PC-3 (cell line): ENCODE measurements around the gene FAM177A1.

Experiments used
- EZH2phosphoT487 ChIP-seq: fragments of 300-600 bp; sonication (generic); IDR thresholded peaks from 2 replicates; pipeline ENCODE4 v1.6.1; 2018; ENCODE audit warnings: mild to moderate bottlenecking, antibody characterized with exemption, low read length, borderline replicate concordance
- TF ChIP-seq, protein P1 (sequence below): fragments of 300-600 bp; sonication (generic); conservative IDR thresholded peaks from 2 replicates; pipeline ENCODE4 v1.5.1; 2017; ENCODE audit warnings: antibody characterized with exemption, low read depth, mild to moderate bottlenecking, low read length

DNA sequence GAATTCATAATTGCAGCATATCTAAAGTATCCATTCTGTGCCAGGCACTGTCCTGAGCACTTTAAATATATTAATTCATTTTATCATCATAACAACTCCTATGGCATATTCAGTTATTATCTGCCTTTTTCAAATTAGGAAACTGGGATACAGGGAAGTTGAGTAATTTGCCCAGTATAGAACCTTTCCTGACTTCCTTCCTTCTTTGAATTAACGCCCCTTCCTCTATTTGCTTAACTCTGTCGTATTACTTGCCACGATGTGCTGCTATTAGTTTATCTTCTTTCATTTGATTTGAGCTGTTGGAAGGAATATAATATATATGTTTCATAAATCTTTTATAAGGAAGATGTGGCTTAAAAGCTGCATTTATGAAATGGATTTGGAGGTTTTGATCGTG lies 25.4 kb upstream of the FAM177A1 start:
- TF ChIP-seq, protein P1, sequence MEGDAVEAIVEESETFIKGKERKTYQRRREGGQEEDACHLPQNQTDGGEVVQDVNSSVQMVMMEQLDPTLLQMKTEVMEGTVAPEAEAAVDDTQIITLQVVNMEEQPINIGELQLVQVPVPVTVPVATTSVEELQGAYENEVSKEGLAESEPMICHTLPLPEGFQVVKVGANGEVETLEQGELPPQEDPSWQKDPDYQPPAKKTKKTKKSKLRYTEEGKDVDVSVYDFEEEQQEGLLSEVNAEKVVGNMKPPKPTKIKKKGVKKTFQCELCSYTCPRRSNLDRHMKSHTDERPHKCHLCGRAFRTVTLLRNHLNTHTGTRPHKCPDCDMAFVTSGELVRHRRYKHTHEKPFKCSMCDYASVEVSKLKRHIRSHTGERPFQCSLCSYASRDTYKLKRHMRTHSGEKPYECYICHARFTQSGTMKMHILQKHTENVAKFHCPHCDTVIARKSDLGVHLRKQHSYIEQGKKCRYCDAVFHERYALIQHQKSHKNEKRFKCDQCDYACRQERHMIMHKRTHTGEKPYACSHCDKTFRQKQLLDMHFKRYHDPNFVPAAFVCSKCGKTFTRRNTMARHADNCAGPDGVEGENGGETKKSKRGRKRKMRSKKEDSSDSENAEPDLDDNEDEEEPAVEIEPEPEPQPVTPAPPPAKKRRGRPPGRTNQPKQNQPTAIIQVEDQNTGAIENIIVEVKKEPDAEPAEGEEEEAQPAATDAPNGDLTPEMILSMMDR = no peak
- no peak for TF ChIP-seq EZH2phosphoT487
